GM23248 (cell line): Measurements from ENCODE around the gene MIA2.

Experiments
- EZH2 ChIP-seq: fragments of 200-600 bp; sonication (generic); IDR thresholded peaks from 2 replicates; pipeline ENCODE4 v1.6.1; 2018; ENCODE audit warnings: antibody characterized with exemption, mild to moderate bottlenecking; ENCODE audit not compliant: insufficient read depth, poor library complexity, severe bottlenecking
- EZH2phosphoT487 ChIP-seq: fragments of 200-600 bp; sonication (generic); IDR thresholded peaks from 2 replicates; pipeline ENCODE4 v1.6.1; 2018; ENCODE audit warnings: antibody characterized with exemption, moderate library complexity, mild to moderate bottlenecking, low read depth; ENCODE audit not compliant: insufficient read depth

DNA sequence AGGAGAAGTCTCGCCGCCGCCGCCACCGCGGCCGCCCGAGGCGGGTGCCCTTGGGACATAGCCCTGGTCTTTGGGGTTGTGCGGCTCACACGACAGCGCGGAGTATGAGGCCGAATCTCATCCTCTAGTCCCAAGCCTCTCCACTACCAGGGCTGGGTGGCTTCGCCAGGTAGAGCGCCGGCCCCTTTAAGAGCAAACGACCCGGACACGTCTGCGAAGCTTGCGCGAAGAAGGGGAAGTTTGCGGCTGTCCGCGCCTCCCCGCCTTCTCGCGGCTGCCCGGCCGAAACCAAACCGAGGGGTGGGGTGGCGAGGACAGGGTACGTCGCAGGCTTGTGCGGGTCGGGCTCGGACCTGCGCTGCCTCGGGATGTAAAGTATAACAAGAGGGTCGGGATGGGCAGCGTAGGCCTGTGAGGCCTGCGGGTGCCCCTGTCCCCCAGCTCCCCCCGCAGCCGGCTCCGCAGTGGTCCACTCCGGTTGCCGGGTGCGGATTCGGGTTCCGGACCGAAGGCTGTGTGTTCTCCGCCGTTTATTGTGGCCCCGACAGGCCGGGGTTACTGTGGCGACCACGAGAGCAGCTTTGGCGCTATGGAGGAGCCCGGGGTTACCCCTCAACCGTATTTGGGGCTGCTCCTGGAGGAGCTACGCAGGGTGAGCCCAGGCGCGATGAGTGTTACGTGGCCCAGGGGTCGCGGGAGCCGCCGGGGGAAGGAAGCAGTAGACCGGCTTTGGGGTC, 33.3 kb downstream of the MIA2 start:
- TF ChIP-seq EZH2 (no peak), EZH2phosphoT487 (no peak)
